Measurements from ENCODE around the gene MMEL1.

- TF ChIP-seq, protein P1, sequence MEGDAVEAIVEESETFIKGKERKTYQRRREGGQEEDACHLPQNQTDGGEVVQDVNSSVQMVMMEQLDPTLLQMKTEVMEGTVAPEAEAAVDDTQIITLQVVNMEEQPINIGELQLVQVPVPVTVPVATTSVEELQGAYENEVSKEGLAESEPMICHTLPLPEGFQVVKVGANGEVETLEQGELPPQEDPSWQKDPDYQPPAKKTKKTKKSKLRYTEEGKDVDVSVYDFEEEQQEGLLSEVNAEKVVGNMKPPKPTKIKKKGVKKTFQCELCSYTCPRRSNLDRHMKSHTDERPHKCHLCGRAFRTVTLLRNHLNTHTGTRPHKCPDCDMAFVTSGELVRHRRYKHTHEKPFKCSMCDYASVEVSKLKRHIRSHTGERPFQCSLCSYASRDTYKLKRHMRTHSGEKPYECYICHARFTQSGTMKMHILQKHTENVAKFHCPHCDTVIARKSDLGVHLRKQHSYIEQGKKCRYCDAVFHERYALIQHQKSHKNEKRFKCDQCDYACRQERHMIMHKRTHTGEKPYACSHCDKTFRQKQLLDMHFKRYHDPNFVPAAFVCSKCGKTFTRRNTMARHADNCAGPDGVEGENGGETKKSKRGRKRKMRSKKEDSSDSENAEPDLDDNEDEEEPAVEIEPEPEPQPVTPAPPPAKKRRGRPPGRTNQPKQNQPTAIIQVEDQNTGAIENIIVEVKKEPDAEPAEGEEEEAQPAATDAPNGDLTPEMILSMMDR (conservative IDR thresholded peaks at IDR 0.05), result no peak
- no peak for TF ChIP-seq EZH2 (IDR thresholded peaks at IDR 0.05; ENCODE audit: low read depth)
Observed at GRCh38 chr1:2582391-2582790, 50.4 kb downstream of the MMEL1 start.

All from PC-9 (cell line).